A673 (cell line): ENCODE measurements around the gene VGLL1. TPM values are rescaled to one million over a fixed set of nuclear protein-coding genes. Genes with fewer than 3 reads are reported as not detected.

Experiments used
- BruUV-seq: library from RNA; stranded (reverse); fragments of 400-500 nt; replicated peaks from 2 replicates; lab custom pipeline; 2021; lab: Mats Ljungman, UMichigan
- CTCF ChIA-PET: fragments of 300-600 bp; sonication (Branson Sonifier 250); formaldehyde crosslinking; loops from one replicate; lab custom pipeline; 2022; ENCODE audit warnings: antibody characterized with exemption; lab: Charles Lee
- POLR2A ChIA-PET: fragments of 300-600 bp; sonication (Branson Sonifier 250); formaldehyde crosslinking; loops from one replicate; lab custom pipeline; 2022; ENCODE audit warnings: antibody characterized with exemption; ENCODE audit not compliant: low non-redundant PET; lab: Charles Lee
- DNase-seq: peaks from one replicate; pipeline ENCODE4 v3.0.0-alpha.2; 2015; ENCODE audit warnings: low spot score
- H3K27ac ChIP-seq: fragments of 200-600 bp; sonication (generic); 2 replicates; pipeline ENCODE4 v1.5.1; 2016; ENCODE audit warnings: mixed run types, low read depth, mild to moderate bottlenecking, mixed read lengths, antibody characterized with exemption, low read length; ENCODE audit not compliant: poor library complexity, severe bottlenecking
- H3K27me3 ChIP-seq: fragments of 200-600 bp; sonication (generic); replicated peaks from 2 replicates; pipeline ENCODE4 v1.6.1; 2017; ENCODE audit warnings: mixed run types, low read depth, mild to moderate bottlenecking, mixed read lengths, antibody characterized with exemption, low read length; ENCODE audit not compliant: insufficient read depth, poor library complexity
- H3K36me3 ChIP-seq: fragments of 200-600 bp; sonication (generic); 2 replicates; pipeline ENCODE4 v1.6.1; 2016; ENCODE audit warnings: mixed run types, mild to moderate bottlenecking, mixed read lengths, antibody characterized with exemption, low read length; ENCODE audit not compliant: insufficient read depth, poor library complexity, severe bottlenecking
- H3K4me1 ChIP-seq: fragments of 200-600 bp; sonication (generic); 2 replicates; pipeline ENCODE4 v1.6.1; 2017; ENCODE audit warnings: mixed run types, mild to moderate bottlenecking, mixed read lengths, antibody characterized with exemption, low read length; ENCODE audit not compliant: insufficient read depth, poor library complexity, severe bottlenecking
- H3K4me3 ChIP-seq: fragments of 200-600 bp; sonication (generic); 2 replicates; pipeline ENCODE4 v1.5.1; 2016; ENCODE audit warnings: low read depth, mixed run types, mild to moderate bottlenecking, mixed read lengths, low read length; ENCODE audit not compliant: poor library complexity, severe bottlenecking
- H3K9me3 ChIP-seq: fragments of 200-600 bp; sonication (generic); 2 replicates; pipeline ENCODE4 v1.6.1; 2016; ENCODE audit warnings: mixed run types, low read depth, mild to moderate bottlenecking, mixed read lengths, antibody characterized with exemption, low read length; ENCODE audit not compliant: poor library complexity, severe bottlenecking
- CTCF ChIP-seq: fragments of 300-800, 200-600 bp; sonication (generic); conservative IDR thresholded peaks from 2 replicates; pipeline ENCODE4 v1.5.1; 2017; ENCODE audit warnings: low read depth, mild to moderate bottlenecking, antibody characterized with exemption, low read length, moderate library complexity, mixed read lengths
- EZH2 ChIP-seq: fragments of 200-600 bp; sonication (generic); IDR thresholded peaks from 2 replicates; pipeline ENCODE4 v1.6.1; 2017; ENCODE audit warnings: borderline replicate concordance, low read depth, mild to moderate bottlenecking, mixed read lengths, antibody characterized with exemption, low read length; ENCODE audit not compliant: poor library complexity, severe bottlenecking
- intact Hi-C: fragments of 100-400 bp; cut with micrococcal nuclease; formaldehyde crosslinking; loops from one replicate; pipeline ENCODE4 v1.10.0; 2022; ENCODE audit not compliant: unreplicated experiment
- total RNA-seq: library from RNA; stranded (reverse); gene quantifications from 2 replicates; pipeline ENCODE4 v1.2.3, GENCODE V29; 2021

The VGLL1 gene
- total RNA-seq, 1 experiment from 2014 or later, result not detected

DNA sequence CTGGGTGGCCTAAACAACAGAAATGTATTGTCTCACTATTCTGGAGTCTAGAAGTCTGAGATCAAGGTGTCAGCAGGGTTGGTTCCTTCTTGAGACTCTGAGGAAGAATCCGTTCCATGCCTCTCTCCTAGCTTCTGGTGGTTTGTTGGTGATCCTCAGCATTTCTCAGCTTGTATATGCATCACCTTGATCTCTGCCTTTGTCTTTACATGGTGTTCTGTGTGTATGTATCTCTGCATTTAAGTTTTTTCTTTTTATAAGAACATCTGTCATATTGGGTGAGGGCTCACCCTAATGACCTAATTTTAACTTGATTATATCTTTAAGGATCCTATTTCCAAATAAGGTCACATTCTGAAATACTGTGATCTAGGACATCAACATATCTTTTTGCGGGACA lies 65.3 kb downstream of the VGLL1 start:
- no peaks in the 10 kb centered on the region for H3K36me3 ChIP-seq
- no peaks in the 10 kb centered on the region for H3K4me1 ChIP-seq
- H3K4me3 ChIP-seq, result no peak overlapping the region
- no peaks in the 10 kb centered on the region for H3K9me3 ChIP-seq
- no peak for DNase-seq
- no TSS peak for BruUV-seq
- ChIA-PET CTCF (no interaction called here), POLR2A (no interaction called here)
- H3K27me3 ChIP-seq, result no peaks in the 10 kb centered on the region
- no peak overlapping the region for H3K27ac ChIP-seq
- intact Hi-C loops, result no loop called here
- no peak for TF ChIP-seq CTCF
- TF ChIP-seq EZH2, result no peak

DNA sequence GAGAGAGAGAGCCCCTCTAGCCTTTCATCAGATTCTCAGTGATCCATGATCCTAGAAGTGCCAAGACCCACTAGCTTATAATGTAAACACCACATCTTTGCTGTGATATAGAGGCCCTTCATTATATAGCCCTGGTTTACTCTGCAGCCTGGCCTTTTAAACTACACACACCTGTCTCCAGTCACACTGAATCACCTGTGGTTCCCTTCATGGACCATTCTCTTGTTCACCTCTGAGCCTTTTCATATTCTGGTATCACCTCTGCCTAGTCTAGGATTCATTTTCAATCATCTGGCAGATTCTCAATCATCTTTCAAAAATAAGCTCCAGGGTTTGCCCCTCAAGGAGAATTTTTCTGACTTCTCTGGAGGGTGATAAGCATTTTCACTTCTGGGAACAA lies 65.9 kb downstream of the VGLL1 start:
- Histone ChIP-seq H3K9me3 (no peaks in the 10 kb centered on the region), H3K4me3 (no peak overlapping the region), H3K36me3 (no peaks in the 10 kb centered on the region), H3K4me1 (no peaks in the 10 kb centered on the region), H3K27ac (no peak overlapping the region), H3K27me3 (no peaks in the 10 kb centered on the region)
- no peak for DNase-seq
- intact Hi-C loops, result no loop called here
- TF ChIP-seq EZH2, result no peak
- TF ChIP-seq CTCF, result no peak
- ChIA-PET POLR2A (no interaction called here), CTCF (no interaction called here)
- no TSS peak for BruUV-seq

- no TSS peak for BruUV-seq
- Histone ChIP-seq H3K4me3 (no peak overlapping the region), H3K4me1 (no peaks in the 10 kb centered on the region), H3K27me3 (no peaks in the 10 kb centered on the region), H3K27ac (no peak overlapping the region), H3K36me3 (no peaks in the 10 kb centered on the region), H3K9me3 (no peaks in the 10 kb centered on the region)
- TF ChIP-seq CTCF, result no peak
- TF ChIP-seq EZH2, result no peak
- intact Hi-C loops, result no loop called here
- ChIA-PET CTCF (no interaction called here), POLR2A (no interaction called here)
- no peak for DNase-seq
Observed at GRCh38 chrX:136598631-136599030, 66.6 kb downstream of the VGLL1 start.
